ENCODE results near the gene MED31.
"Not testable (repeated sequence)": the region's sequence is repeated elsewhere in the genome, so short reads cannot be mapped to it uniquely, and the experiment has no call there.

MED31 gene

GRCh38 chr17:6676802-6677157 is 25.4 kb upstream of the MED31 start:
- no peak for DNase-seq

GRCh38 chr17:6675201-6675825 is 23.9 kb upstream of the MED31 start:
- no peak for DNase-seq

DNA sequence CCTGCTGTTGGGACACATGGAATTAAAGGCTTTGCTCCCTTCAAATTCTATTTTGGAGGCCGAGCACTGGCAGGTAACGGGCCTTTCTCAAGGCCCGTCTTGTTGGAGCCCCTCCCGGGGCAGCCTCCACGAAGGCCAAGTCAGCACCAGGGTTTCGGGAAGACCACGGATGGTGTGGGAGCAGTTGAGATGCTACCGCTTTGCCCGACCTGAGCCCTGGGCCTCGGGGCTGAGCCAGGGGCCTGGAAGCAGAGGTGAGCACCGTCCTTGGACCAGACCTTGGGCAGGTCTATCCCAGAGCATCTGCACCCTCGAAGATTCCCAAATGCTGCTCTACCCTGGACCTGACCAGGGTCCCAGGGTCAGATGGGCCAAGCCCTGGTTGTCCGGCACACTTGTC is 23.2 kb upstream of the MED31 start:
- DNase-seq, result no peak

- no peak for DNase-seq
Measured at GRCh38 chr17:6671431-6671830, 20.0 kb upstream of the MED31 start.

GRCh38 chr17:6670999-6671398 is 19.6 kb upstream of the MED31 start:
- no peak for DNase-seq

- no peak for DNase-seq
Measured at GRCh38 chr17:6670571-6670970, 19.2 kb upstream of the MED31 start.

DNA sequence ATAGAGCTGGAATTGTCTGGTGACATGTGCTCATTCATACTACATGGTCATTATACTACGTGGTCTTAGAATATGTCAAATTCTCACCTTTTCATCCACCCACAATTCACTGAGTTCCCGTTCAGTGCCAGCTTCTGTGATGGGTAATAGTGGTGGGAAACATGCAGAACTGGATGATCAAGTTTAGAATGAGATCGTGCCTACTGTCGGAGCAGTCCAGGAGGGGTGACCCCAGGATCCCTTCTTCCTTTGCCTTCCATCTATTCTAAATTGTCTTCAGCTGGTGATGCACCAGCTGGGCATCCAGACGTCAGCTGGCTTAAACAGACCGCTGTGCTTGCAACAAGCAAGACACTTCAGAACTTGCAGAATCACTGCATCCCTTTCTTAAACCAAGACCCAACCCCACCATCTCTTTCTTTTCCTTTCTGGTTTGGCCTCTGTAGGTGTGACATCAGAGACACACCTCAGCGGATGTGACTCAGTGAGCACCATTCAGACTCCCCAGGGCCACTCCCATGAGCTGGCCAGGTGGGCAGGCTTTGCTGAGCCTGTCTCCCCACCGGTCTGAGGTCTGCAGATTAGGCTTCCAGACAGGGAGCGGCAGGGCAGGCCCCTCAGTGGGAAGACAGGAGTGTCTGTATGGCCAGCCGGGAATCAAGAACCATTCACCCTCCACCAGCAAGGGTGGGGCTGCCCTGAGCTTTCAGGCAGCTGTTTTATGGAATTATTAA is 18.2 kb upstream of the MED31 start:
- no peak for DNase-seq

DNA sequence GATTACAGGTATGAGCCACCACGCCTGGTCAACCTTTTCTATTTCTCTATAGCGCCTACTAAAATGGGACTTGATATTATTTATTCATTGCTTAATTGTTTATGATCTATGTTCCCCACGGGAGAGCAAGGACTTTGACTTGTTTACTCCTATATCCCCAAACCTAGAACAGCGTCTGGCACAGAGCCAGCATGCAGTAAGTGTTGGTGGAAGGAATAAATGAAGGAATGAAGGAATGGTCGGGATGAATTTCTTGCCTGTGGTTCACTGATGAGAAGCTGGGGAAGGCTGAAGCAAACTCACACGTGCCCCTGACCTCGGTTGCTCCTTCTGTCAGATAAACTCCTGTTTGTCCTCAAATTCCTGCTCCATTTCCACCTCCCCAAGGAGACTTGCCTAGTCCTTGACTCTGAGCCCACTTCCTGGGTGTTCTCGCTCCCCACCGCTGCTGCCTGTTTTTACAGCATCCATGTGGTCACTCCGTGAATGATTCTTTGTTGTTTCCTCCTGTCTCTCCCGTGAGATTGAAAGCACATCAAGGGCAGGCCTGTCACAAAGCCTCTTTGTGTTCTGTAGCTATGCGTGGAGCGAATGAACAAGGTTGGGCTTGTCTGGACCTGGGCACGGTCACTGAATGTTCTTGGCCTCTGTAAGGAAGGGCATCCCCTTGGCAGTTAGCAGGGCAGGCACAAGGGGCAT is 17.5 kb upstream of the MED31 start:
- DNase-seq, result no peak

DNA sequence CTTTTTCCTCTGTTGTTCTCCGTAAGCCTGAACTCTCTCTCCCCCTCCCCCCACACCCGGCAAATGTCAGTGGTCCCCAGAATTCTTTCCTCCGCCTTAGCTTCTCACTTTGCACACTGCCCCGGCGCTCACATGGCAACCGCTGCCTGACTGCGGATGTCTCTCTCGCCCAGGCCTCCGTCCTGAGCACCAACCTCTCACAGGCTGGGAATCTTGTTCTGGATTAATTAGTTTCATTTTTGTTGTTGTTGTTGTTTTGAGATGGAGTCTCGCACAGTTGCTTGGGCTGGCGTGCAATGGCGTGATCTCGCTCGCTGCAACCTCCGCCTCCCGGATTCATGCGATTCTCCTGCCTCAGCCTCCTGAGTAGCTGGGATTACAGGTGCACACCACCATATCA is 16.8 kb upstream of the MED31 start:
- no peak for DNase-seq

- DNase-seq, result no peak
Measured at GRCh38 chr17:6667516-6667915, 16.1 kb upstream of the MED31 start.

DNA sequence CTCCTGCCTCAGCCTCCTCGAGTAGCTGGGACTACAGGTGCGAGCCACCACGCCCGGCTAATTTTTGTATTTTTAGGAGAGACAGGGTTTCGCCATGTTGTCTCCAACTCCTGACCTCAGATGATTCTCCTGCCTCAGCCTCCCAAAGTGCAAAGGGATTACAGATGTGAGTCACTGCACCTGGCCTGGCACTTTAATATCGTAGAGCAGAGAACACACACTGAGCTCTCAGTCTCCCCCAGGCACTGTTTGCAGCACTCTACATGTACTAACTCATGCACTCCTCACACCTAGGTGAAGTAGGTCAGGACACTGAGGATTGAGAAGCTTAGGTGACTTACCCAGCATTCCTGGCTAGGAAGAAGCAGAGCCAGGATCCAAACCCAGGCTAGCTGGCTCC is 15.2 kb upstream of the MED31 start:
- no peak for DNase-seq

GRCh38 chr17:6666077-6666521 is 14.7 kb upstream of the MED31 start:
- DNase-seq, result peak; percentile 54

GRCh38 chr17:6663200-6663599 is 11.8 kb upstream of the MED31 start:
- DNase-seq, result not testable (repeated sequence)

GRCh38 chr17:6661464-6661848 is 10.1 kb upstream of the MED31 start:
- no peak for DNase-seq

- no peak for DNase-seq
Measured at GRCh38 chr17:6660805-6661463, 9.5 kb upstream of the MED31 start.

GRCh38 chr17:6660101-6660500 is 8.7 kb upstream of the MED31 start:
- no peak for DNase-seq

DNA sequence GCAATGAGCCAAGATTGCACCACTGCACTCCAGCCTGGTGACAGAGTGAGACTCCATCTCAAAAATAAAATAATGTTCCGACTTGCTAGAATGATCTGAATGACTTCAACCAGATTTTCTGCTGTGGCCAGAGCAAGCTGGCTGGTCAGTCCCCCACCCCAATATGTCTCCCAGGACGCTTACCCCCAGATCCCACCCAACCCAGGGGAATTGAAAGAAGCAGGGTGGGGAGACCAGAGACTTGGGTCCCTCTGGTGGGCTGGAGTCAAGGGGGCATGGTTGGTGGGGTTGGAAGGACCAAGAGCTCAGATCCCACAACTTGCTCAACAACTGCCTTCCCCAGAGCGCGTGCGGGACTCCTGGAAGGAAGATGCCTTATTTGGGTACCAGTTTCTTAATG is 7.0 kb upstream of the MED31 start:
- not testable (repeated sequence) for DNase-seq

GRCh38 chr17:6657633-6658287 is 6.4 kb upstream of the MED31 start:
- no peak for DNase-seq

- DNase-seq, result not testable (repeated sequence)
Measured at GRCh38 chr17:6656797-6657632, 5.6 kb upstream of the MED31 start.

DNA sequence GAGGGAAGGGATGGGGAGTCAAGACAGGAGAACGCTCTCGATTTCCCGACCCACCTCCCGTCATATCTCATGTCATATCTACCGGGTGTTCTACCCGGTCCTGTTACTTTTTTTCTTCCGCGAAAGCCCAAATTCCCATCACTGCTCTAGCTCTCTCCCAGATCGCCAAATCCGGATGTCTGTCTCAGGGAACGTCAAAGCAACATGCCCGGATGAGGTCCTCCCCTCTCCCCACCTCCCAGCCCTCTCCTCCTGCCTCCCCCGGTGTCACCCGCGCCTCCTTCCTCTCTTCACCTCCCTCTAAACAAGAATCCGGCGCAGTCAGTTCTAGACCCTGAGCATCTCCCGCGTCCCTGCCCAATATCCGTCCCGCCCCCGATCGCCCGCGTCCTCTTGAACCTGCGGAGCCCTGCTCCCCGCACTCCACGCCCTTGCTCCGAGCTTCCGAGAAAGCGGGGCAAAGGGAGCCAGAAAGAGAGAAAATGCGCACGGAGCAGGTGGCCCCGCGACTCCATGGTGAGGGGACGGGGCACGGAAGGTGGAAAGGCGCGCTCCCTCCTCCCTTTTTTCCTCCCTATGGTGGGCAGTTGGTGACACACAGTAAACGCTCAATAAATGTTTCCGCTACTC is 4.4 kb upstream of the MED31 start:
- DNase-seq, result not testable (repeated sequence)

GRCh38 chr17:6654841-6655731 is 3.7 kb upstream of the MED31 start:
- DNase-seq, result no peak

All from 8988T (cell line).